A549 (cell line): ENCODE data around the gene PDIA5. TPM values are rescaled to one million over a fixed set of nuclear protein-coding genes. Genes with fewer than 3 reads are reported as not detected.

ENCODE experiments used
- ATAC-seq, 2 experiments: fragments of 200-7000 bp in 1 of 2; fragments of >200 bp in 1 of 2; cut with Nextera tagmentation in 1 of 2; cut with Tn5 transposase in 1 of 2; 3 replicates each; pipeline versions ENCODE4 v1.8.0 to v1.9.1; 2018 to 2020; ENCODE audit warnings: mild to moderate bottlenecking in 1 of 2, moderate library complexity in 1 of 2
- CTCF ChIA-PET: fragments of 300-600 bp; sonication (Branson Sonifier 250); formaldehyde crosslinking; extraction: SDS; loops from one replicate; lab custom pipeline; 2021; ENCODE audit warnings: antibody characterized with exemption, inconsistent platforms; lab: Yijun Ruan, JAX
- POLR2A ChIA-PET: fragments of 350-600 bp; formaldehyde crosslinking; extraction: SDS; loops from one replicate; lab custom pipeline; 2021; ENCODE audit warnings: antibody characterized with exemption, inconsistent platforms; lab: Yijun Ruan, JAX
- DNase-seq, 2 experiments: peaks; one replicate each; pipeline versions ENCODE4 v3.0.0 to v3.0.0-alpha.2; 2011 to 2016; ENCODE audit warnings: low read depth in 1 of 2, low spot score in 1 of 2
- FAIRE-seq: peaks from 2 replicates; lab custom pipeline; 2011; peaks lifted over from hg19 to GRCh38; lab: Jason Lieb, UNC
- H3K27ac ChIP-seq, 2 experiments: fragments of >200 bp; sonication (Bioruptor Twin); formaldehyde crosslinking; 3 replicates each; pipeline ENCODE4 v1.5.1; 2016 to 2017
- H3K4me1 ChIP-seq: fragments of >200 bp; sonication (Bioruptor Twin); formaldehyde crosslinking; 3 replicates; pipeline ENCODE4 v1.6.1; 2016
- H3K4me2 ChIP-seq: fragments of >200 bp; sonication (Bioruptor Twin); formaldehyde crosslinking; 3 replicates; pipeline ENCODE4 v1.6.1; 2016
- H3K4me3 ChIP-seq: fragments of >200 bp; sonication (Bioruptor Twin); formaldehyde crosslinking; 3 replicates; pipeline ENCODE4 v1.5.1; 2016
- H3K9me3 ChIP-seq: fragments of >200 bp; sonication (Bioruptor Twin); formaldehyde crosslinking; 3 replicates; pipeline ENCODE4 v1.6.1; 2016
- CBX2 ChIP-seq: fragments of 200-600 bp; sonication (generic); IDR thresholded peaks from 2 replicates; pipeline ENCODE4 v1.6.1; 2016; ENCODE audit warnings: low read depth, mild to moderate bottlenecking, borderline replicate concordance
- CEBPB ChIP-seq, 2 experiments: fragments of >200 bp in 1 of 2; sonication (Bioruptor Twin) in 1 of 2; formaldehyde crosslinking in 1 of 2; IDR thresholded peaks; 2 replicates each; pipeline ENCODE4 v1.6.1; 2012 to 2016
- CHD2 ChIP-seq: fragments of 150-350 bp; IDR thresholded peaks from 2 replicates; pipeline ENCODE4 v1.6.1; 2014; ENCODE audit warnings: low read length; ENCODE audit not compliant: partially characterized antibody
- FOSL2 ChIP-seq, 2 experiments: fragments of 450-650 bp in 1 of 2; fragments of >200 bp in 1 of 2; sonication (Bioruptor Twin) in 1 of 2; formaldehyde crosslinking; IDR thresholded peaks; 2 replicates each; pipeline versions ENCODE4 v1.5.0 to v1.6.1; 2016 to 2020; ENCODE audit warnings: mild to moderate bottlenecking in 1 of 2, moderate library complexity in 1 of 2
- GATA3 ChIP-seq: IDR thresholded peaks from 2 replicates; pipeline ENCODE4 v1.6.1; 2012; ENCODE audit warnings: borderline replicate concordance
- HOXA7 ChIP-seq: fragments of 250-450 bp; sonication (Bioruptor Pico); IDR thresholded peaks from 2 replicates; pipeline ENCODE4 v1.5.0; 2020; ENCODE audit warnings: mild to moderate bottlenecking, moderate library complexity
- HOXB13 ChIP-seq: fragments of 250-450 bp; sonication (Bioruptor Pico); IDR thresholded peaks from 2 replicates; pipeline ENCODE4 v1.5.0; 2020; ENCODE audit warnings: low read depth, mild to moderate bottlenecking, moderate library complexity
- HOXB5 ChIP-seq: fragments of 250-450 bp; sonication (Bioruptor Pico); IDR thresholded peaks from 2 replicates; pipeline ENCODE4 v1.5.0; 2020; ENCODE audit warnings: mild to moderate bottlenecking, moderate library complexity
- JUN ChIP-seq, 2 experiments: fragments of >200 bp; sonication (Bioruptor Twin); formaldehyde crosslinking; IDR thresholded peaks; 2 replicates in 1 of 2; 3 replicates in 1 of 2; pipeline ENCODE4 v1.6.1; 2016 to 2017
- KDM1A ChIP-seq: fragments of 200-600 bp; sonication (generic); IDR thresholded peaks from 2 replicates; pipeline ENCODE4 v1.6.1; 2016; ENCODE audit warnings: low read depth, mild to moderate bottlenecking
- KDM5A ChIP-seq: fragments of 200-600 bp; sonication (generic); IDR thresholded peaks from 2 replicates; pipeline ENCODE4 v1.6.1; 2016; ENCODE audit warnings: antibody characterized with exemption, mild to moderate bottlenecking
- MAZ ChIP-seq: fragments of 150-350 bp; IDR thresholded peaks from 2 replicates; pipeline ENCODE4 v1.6.1; 2014; ENCODE audit warnings: antibody characterized with exemption, low read depth, low read length, borderline replicate concordance
- NFE2L2 ChIP-seq: fragments of 150-350 bp; conservative IDR thresholded peaks from 2 replicates; pipeline ENCODE4 v1.6.1; 2014; ENCODE audit warnings: low read length
- NR3C1 ChIP-seq: fragments of >200 bp; sonication (Bioruptor Twin); formaldehyde crosslinking; IDR thresholded peaks from 3 replicates; pipeline ENCODE4 v1.6.1; 2017
- PHF8 ChIP-seq: fragments of 200-600 bp; sonication (generic); IDR thresholded peaks from 2 replicates; pipeline ENCODE4 v1.6.1; 2016; ENCODE audit warnings: low read depth, mild to moderate bottlenecking, antibody characterized with exemption, moderate library complexity, borderline replicate concordance
- POLR2A ChIP-seq: IDR thresholded peaks from 2 replicates; pipeline ENCODE4 v1.6.1; 2012; ENCODE audit warnings: mild to moderate bottlenecking, low read length
- RAD21 ChIP-seq, 2 experiments: fragments of >200 bp in 1 of 2; sonication (Bioruptor Twin) in 1 of 2; formaldehyde crosslinking in 1 of 2; IDR thresholded peaks in 1 of 2; conservative IDR thresholded peaks in 1 of 2; 2 replicates in 1 of 2; 3 replicates in 1 of 2; pipeline ENCODE4 v1.6.1; 2012 to 2018; ENCODE audit warnings: inconsistent platforms in 1 of 2
- RNF2 ChIP-seq: fragments of 200-600 bp; sonication (generic); IDR thresholded peaks from 2 replicates; pipeline ENCODE4 v1.6.1; 2016; ENCODE audit warnings: low read depth, mild to moderate bottlenecking, antibody characterized with exemption, moderate library complexity, borderline replicate concordance
- TFCP2L1 ChIP-seq: fragments of 250-450 bp; sonication (Bioruptor Pico); IDR thresholded peaks from 2 replicates; pipeline ENCODE4 v1.5.0; 2021; ENCODE audit warnings: mild to moderate bottlenecking
- ZC3H11A ChIP-seq: fragments of 450-650 bp; IDR thresholded peaks from 2 replicates; pipeline ENCODE4 v1.6.1; 2014; ENCODE audit warnings: antibody characterized with exemption, mild to moderate bottlenecking
- ZFP36 ChIP-seq: fragments of 450-650 bp; IDR thresholded peaks from 2 replicates; pipeline ENCODE4 v1.6.1; 2014; ENCODE audit warnings: borderline replicate concordance; ENCODE audit not compliant: partially characterized antibody
- ZNF302 ChIP-seq: fragments of 250-450 bp; sonication (Bioruptor Pico); IDR thresholded peaks from 2 replicates; pipeline ENCODE4 v1.9.0; 2021; ENCODE audit warnings: inconsistent platforms, mild to moderate bottlenecking, moderate library complexity
- WGBS: methylation state at CpG from one replicate; pipeline ENCODE4 v1.1.6; 2017; ENCODE audit errors: missing lambda C conversion rate; 5-methylcytosine and 5-hydroxymethylcytosine counted together
- polyA plus RNA-seq, 4 experiments: library from polyadenylated mRNA; depleted of rRNA in 3 of 4; stranded (reverse); fragments of >200 nt; fragmentation: RNase III in 1 of 4; extraction: RNeasy Plus Mini Kit Qiagen cat#74134 plus additional on column Dnase treatment in 1 of 4; gene quantifications; 2 replicates in 3 of 4; 3 replicates in 1 of 4; pipeline ENCODE4 v1.2.3, GENCODE V29; 2011 to 2017
- TF ChIP-seq, protein P1 (sequence below): fragments of >200 bp; sonication (Bioruptor Twin); formaldehyde crosslinking; IDR thresholded peaks from 3 replicates; pipeline ENCODE4 v1.5.1; 2016
- TF ChIP-seq, protein P2 (sequence below): fragments of >200 bp; sonication (Bioruptor Twin); formaldehyde crosslinking; IDR thresholded peaks from 2 replicates; pipeline ENCODE4 v1.6.1; 2016
- TF ChIP-seq, protein P3 (sequence below): IDR thresholded peaks from 2 replicates; pipeline ENCODE4 v1.6.1; 2012; ENCODE audit warnings: low read depth, borderline replicate concordance

Gene PDIA5
- polyA plus RNA-seq, 2 of the 4 experiments (the other 2 are of a cell fraction) = 17.5 to 28.1 TPM

DNA sequence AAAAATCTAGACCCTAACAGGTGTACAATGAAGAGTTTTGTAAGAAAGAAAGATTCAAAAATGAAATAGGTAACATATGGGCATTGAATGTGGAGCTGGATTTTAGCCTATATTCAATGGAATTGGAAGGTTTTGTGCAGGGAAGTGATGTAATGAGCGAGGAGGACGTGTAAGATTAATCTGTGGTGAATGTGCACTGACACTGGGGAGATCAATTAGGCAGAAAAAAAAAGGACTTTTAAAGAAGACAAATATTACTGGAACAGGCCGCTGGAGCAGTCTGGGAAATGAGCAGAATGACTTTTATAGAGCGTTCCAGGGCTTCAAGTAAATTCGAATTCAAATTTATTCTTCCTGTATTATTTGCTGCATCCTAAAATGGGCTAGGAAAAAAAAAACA, 55.2 kb downstream of the PDIA5 start:
- no peak overlapping the region for H3K27ac ChIP-seq
- no peak for DNase-seq
- no peak for FAIRE-seq
- 71% methylated on average over 5 of the region's 5 CpGs for WGBS
- H3K4me1 ChIP-seq = no peaks in the 10 kb centered on the region; the same call in 2 of the 3 replicates
- POLR2A ChIA-PET = no interaction called here
- no peaks in the 10 kb centered on the region for H3K9me3 ChIP-seq
- no peak for ATAC-seq
- H3K4me2 ChIP-seq = no peak overlapping the region
- H3K4me3 ChIP-seq = no peak overlapping the region
- CTCF ChIA-PET = no interaction called here
- no peak for TF ChIP-seq ZNF302 (CRISPR knock-in tag)
- TF ChIP-seq, protein P1, sequence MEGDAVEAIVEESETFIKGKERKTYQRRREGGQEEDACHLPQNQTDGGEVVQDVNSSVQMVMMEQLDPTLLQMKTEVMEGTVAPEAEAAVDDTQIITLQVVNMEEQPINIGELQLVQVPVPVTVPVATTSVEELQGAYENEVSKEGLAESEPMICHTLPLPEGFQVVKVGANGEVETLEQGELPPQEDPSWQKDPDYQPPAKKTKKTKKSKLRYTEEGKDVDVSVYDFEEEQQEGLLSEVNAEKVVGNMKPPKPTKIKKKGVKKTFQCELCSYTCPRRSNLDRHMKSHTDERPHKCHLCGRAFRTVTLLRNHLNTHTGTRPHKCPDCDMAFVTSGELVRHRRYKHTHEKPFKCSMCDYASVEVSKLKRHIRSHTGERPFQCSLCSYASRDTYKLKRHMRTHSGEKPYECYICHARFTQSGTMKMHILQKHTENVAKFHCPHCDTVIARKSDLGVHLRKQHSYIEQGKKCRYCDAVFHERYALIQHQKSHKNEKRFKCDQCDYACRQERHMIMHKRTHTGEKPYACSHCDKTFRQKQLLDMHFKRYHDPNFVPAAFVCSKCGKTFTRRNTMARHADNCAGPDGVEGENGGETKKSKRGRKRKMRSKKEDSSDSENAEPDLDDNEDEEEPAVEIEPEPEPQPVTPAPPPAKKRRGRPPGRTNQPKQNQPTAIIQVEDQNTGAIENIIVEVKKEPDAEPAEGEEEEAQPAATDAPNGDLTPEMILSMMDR = no peak
- TF ChIP-seq RNF2 = no peak
- no peak for TF ChIP-seq HOXB5 (CRISPR knock-in tag)
- no peak for TF ChIP-seq CBX2
- no peak for TF ChIP-seq KDM1A
- no peak for TF ChIP-seq CHD2
- TF ChIP-seq CEBPB (IDR thresholded peaks at IDR 0.05) = no peak
- no peak for TF ChIP-seq GATA3
- TF ChIP-seq ZC3H11A = no peak
- TF ChIP-seq, protein P2, sequence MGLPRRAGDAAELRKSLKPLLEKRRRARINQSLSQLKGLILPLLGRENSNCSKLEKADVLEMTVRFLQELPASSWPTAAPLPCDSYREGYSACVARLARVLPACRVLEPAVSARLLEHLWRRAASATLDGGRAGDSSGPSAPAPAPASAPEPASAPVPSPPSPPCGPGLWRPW = no peak
- no peak for TF ChIP-seq JUN (IDR thresholded peaks at IDR 0.05)
- TF ChIP-seq ZFP36 = no peak

DNA sequence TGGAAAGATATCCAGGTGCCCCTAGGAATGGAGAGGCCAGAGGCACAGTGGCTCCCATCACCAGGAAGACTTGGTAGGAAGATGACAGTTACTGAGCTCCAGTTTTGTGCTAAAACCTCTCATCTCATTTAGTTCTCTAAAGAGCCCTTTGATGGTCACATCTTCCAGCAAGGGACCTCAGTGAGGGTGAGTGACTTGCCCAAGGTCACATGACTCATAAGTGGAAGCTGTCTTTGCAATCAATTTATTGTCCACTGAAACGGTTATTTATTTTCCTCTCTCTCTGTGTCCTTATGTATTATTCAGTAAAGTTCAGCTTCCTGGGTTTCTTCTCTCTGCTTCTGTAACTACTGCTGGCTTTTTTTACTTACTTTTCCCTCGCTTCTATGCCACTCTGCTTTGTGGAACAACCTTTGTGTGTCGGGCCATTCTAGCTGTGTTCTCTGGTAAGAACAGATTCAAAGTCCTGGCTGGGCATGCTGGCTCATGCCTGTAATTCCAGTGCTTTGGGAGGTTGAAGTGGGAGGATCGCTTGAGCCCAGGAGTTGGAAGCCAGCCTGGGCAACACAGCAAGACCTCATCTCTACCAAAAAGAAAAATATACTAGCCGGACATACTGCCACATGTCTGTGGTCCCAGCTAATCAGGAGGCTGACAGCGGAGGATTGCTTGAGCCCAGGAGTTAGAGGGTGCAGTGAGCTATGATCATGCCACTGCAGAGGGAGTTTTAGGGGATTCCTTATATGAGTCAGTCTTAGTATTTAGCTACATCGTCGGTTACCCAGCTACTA, 55.9 kb downstream of the PDIA5 start:
- 71% methylated on average over 8 of the region's 8 CpGs for WGBS
- no peak for FAIRE-seq
- no peak for ATAC-seq
- Histone ChIP-seq H3K27ac (peak overlapping the region in 1 of 2 experiments; percentile 26; a peak in 1 of 6 replicates), H3K4me1 (no peaks in the 10 kb centered on the region; the same call in 2 of the 3 replicates), H3K4me3 (no peak overlapping the region), H3K4me2 (no peak overlapping the region), H3K9me3 (no peaks in the 10 kb centered on the region)
- ChIA-PET POLR2A (no interaction called here), CTCF (interaction anchor here (1.0 kb wide), 1 partner anchor 55 kb away, joined by 3 read pairs; the partner anchor contains the start of gene PDIA5)
- DNase-seq = no peak
- no peak for TF ChIP-seq ZNF302 (CRISPR knock-in tag)
- TF ChIP-seq POLR2A = no peak
- no peak for TF ChIP-seq GATA3
- no peak for TF ChIP-seq HOXB13 (CRISPR knock-in tag)
- TF ChIP-seq, protein P2 = no peak
- no peak for TF ChIP-seq NR3C1
- TF ChIP-seq FOSL2 (IDR thresholded peaks at IDR 0.05) = no peak
- no peak for TF ChIP-seq FOSL2 (CRISPR knock-in tag; IDR thresholded peaks at IDR 0.05)
- TF ChIP-seq ZFP36 = no peak
- TF ChIP-seq NFE2L2 = no peak
- no peak for TF ChIP-seq KDM5A
- TF ChIP-seq HOXA7 (CRISPR knock-in tag) = no peak
- TF ChIP-seq TFCP2L1 (CRISPR knock-in tag) = no peak
- TF ChIP-seq PHF8 = no peak
- TF ChIP-seq, protein P3, sequence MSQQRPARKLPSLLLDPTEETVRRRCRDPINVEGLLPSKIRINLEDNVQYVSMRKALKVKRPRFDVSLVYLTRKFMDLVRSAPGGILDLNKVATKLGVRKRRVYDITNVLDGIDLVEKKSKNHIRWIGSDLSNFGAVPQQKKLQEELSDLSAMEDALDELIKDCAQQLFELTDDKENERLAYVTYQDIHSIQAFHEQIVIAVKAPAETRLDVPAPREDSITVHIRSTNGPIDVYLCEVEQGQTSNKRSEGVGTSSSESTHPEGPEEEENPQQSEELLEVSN = no peak
- TF ChIP-seq RAD21 (conservative IDR thresholded peaks at IDR 0.05 in 1 of 2, IDR thresholded peaks at IDR 0.05 in 1 of 2) = no peak
- TF ChIP-seq MAZ = no peak
